AG10803 (cell line): ENCODE data around the gene CWC27.
A peak's percentile ranks its signal among the peaks of the same experiment; 100 is the strongest.

Experiments
- DNase-seq: peaks from one replicate; pipeline ENCODE4 v3.0.0; 2010; ENCODE audit warnings: low read depth
- H3K4me3 ChIP-seq: 2 replicates; pipeline ENCODE4 v1.5.1; 2011; ENCODE audit warnings: mild to moderate bottlenecking, low read length, control low read depth
- TF ChIP-seq, protein P1 (sequence below): conservative IDR thresholded peaks from 2 replicates; pipeline ENCODE4 v1.5.1; 2011; ENCODE audit warnings: mild to moderate bottlenecking, low read length, control low read depth, inconsistent platforms

CWC27 gene

GRCh38 chr5:64784451-64785025 is 15.8 kb downstream of the CWC27 start:
- peak; percentile 84 for DNase-seq
- TF ChIP-seq, protein P1, sequence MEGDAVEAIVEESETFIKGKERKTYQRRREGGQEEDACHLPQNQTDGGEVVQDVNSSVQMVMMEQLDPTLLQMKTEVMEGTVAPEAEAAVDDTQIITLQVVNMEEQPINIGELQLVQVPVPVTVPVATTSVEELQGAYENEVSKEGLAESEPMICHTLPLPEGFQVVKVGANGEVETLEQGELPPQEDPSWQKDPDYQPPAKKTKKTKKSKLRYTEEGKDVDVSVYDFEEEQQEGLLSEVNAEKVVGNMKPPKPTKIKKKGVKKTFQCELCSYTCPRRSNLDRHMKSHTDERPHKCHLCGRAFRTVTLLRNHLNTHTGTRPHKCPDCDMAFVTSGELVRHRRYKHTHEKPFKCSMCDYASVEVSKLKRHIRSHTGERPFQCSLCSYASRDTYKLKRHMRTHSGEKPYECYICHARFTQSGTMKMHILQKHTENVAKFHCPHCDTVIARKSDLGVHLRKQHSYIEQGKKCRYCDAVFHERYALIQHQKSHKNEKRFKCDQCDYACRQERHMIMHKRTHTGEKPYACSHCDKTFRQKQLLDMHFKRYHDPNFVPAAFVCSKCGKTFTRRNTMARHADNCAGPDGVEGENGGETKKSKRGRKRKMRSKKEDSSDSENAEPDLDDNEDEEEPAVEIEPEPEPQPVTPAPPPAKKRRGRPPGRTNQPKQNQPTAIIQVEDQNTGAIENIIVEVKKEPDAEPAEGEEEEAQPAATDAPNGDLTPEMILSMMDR: peak; percentile 92
- no peak overlapping the region for H3K4me3 ChIP-seq

GRCh38 chr5:64786372-64786771 is 17.6 kb downstream of the CWC27 start:
- TF ChIP-seq, protein P1: no peak
- no peak overlapping the region for H3K4me3 ChIP-seq

DNA sequence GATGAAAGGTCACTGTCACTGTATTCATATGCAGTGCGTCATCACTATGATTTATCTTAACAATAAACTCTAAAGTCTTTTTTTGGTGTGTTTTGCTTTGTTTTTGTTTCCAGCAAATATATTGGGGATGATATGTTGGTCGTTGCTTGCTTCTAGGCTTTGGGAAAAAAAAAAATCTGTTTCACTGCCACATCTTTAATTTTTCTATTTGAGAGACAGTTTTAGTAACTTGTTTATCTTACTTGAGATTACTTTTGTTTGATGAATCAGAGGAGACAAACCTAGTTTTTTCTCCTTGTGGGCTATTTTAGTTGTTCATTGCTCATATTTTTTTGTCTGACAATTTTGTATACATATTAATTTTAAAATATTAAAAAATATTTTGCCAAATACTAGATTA is 19.4 kb downstream of the CWC27 start:
- TF ChIP-seq, protein P1: no peak
- no peak for DNase-seq
- no peak overlapping the region for H3K4me3 ChIP-seq

More at GRCh38 chr5:64786372-64786771, 17.6 kb downstream of the CWC27 start:
- DNase-seq: no peak

DNA sequence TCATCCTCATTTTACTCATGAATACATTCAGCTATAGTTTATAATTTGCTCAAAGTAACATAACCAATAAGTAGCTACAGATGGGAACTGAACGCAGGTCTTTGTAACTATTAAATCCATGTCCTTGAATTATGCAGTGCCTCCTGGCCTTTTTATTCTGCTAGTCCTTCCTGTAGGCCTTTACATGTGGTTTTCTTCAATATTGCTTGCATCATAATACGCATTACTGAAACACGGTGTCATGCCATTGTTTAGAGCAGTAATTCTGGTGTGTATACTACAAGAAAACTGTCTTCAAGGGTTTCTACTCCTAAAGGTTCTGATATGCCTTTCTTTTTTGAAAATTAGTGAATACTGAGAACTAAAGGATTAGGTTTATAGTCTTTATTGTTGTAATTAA is 20.7 kb downstream of the CWC27 start:
- TF ChIP-seq, protein P1: no peak
- peak; percentile 50 for DNase-seq
- H3K4me3 ChIP-seq: no peak overlapping the region

- no peak for DNase-seq
- no peak overlapping the region for H3K4me3 ChIP-seq
- TF ChIP-seq, protein P1: no peak
Measured at GRCh38 chr5:64790210-64790609, 21.5 kb downstream of the CWC27 start.

DNA sequence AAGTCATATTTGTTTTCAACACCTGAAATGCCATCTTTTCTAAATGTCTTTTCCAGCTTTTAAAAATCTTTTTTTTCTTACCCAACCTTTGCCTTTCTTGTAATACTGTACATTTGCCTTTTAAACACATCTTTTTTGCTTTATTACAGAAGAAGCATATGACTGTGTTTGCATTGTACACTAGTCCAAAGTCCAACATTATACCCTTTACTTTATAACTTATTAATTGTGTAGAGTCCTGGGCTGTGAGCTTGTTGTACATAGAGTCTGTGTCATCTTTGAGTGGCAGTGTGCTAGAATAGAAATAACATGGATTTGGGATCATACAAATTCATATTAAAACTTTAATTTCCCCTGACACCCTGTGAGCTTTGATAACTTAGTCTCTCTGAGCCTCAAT is 23.7 kb downstream of the CWC27 start:
- no peak for DNase-seq
- TF ChIP-seq, protein P1: no peak
- no peak overlapping the region for H3K4me3 ChIP-seq

GRCh38 chr5:64794053-64794770 is 25.5 kb downstream of the CWC27 start:
- TF ChIP-seq, protein P1: no peak
- DNase-seq: no peak
- no peak overlapping the region for H3K4me3 ChIP-seq
